NCI-H1105 (cell line): ENCODE measurements around the gene HOXC9.
"Not testable (repeated sequence)": the region's sequence is repeated elsewhere in the genome, so short reads cannot be mapped to it uniquely, and the experiment has no call there.

Experiments used
- DNase-seq: peaks from one replicate; lab custom pipeline; 2025; lab: John Stamatoyannopoulos, UW

Gene HOXC9

GRCh38 chr12:54040148-54040494 lies 40.2 kb downstream of the HOXC9 start:
- no peak for DNase-seq

- no peak for DNase-seq
Measured at GRCh38 chr12:54040648-54041047, 40.7 kb downstream of the HOXC9 start.

GRCh38 chr12:54041097-54041690 lies 41.2 kb downstream of the HOXC9 start:
- DNase-seq: no peak

- not testable (repeated sequence) for DNase-seq
Measured at GRCh38 chr12:54042033-54042432, 42.1 kb downstream of the HOXC9 start.

GRCh38 chr12:54042970-54043853 lies 43.3 kb downstream of the HOXC9 start:
- DNase-seq: no peak

- no peak for DNase-seq
Measured at GRCh38 chr12:54044425-54045103, 44.6 kb downstream of the HOXC9 start.

GRCh38 chr12:54045401-54045800 lies 45.4 kb downstream of the HOXC9 start:
- no peak for DNase-seq

- DNase-seq: no peak
Measured at GRCh38 chr12:54045868-54046521, 46.0 kb downstream of the HOXC9 start.

- DNase-seq: no peak
Measured at GRCh38 chr12:54046809-54047159, 46.8 kb downstream of the HOXC9 start.

GRCh38 chr12:54047160-54047963 lies 47.4 kb downstream of the HOXC9 start:
- no peak for DNase-seq

GRCh38 chr12:54047964-54048303 lies 48.0 kb downstream of the HOXC9 start:
- DNase-seq: no peak

GRCh38 chr12:54048406-54049093 lies 48.6 kb downstream of the HOXC9 start:
- DNase-seq: no peak

- DNase-seq: no peak
Measured at GRCh38 chr12:54049108-54049507, 49.1 kb downstream of the HOXC9 start.

GRCh38 chr12:54050482-54050810 lies 50.5 kb downstream of the HOXC9 start:
- no peak for DNase-seq

- DNase-seq: no peak
Measured at GRCh38 chr12:54051026-54051842, 51.3 kb downstream of the HOXC9 start.

- peak; percentile 38 for DNase-seq
Measured at GRCh38 chr12:54051874-54052437, 52.0 kb downstream of the HOXC9 start.

- no peak for DNase-seq
Measured at GRCh38 chr12:54052438-54053002, 52.6 kb downstream of the HOXC9 start.
